Daoy (cell line): ENCODE measurements around the gene NBPF1. TPM values are rescaled to one million over a fixed set of nuclear protein-coding genes. Genes with fewer than 3 reads are reported as not detected.
"Not testable (repeated sequence)": the region's sequence is repeated elsewhere in the genome, so short reads cannot be mapped to it uniquely, and the experiment has no call there.

ENCODE experiments used
- DNase-seq: peaks from one replicate; pipeline ENCODE4 v3.0.0-alpha.2; 2015; ENCODE audit warnings: low read depth
- total RNA-seq: library from RNA; depleted of rRNA; stranded (reverse); fragments of >200 nt; shearing (Covaris generic); gene quantifications from 2 replicates; pipeline ENCODE4 v1.2.3, GENCODE V29; 2014

NBPF1 gene
- total RNA-seq, 1 experiment from 2014 or later = 41.5 TPM

- DNase-seq = not testable (repeated sequence)
These were observed 60.1 kb downstream of the NBPF1 start for GRCh38 chr1:16553244-16553643.

GRCh38 chr1:16550212-16550918 is 63.0 kb downstream of the NBPF1 start:
- DNase-seq = not testable (repeated sequence)

- DNase-seq = not testable (repeated sequence)
These were observed 63.8 kb downstream of the NBPF1 start for GRCh38 chr1:16549545-16549944.

GRCh38 chr1:16547502-16548241 is 65.7 kb downstream of the NBPF1 start:
- DNase-seq = not testable (repeated sequence)

GRCh38 chr1:16545682-16546095 is 67.7 kb downstream of the NBPF1 start:
- DNase-seq = peak; percentile 80

GRCh38 chr1:16540421-16540893 is 72.9 kb downstream of the NBPF1 start:
- DNase-seq = not testable (repeated sequence)

GRCh38 chr1:16537528-16537927 is 75.8 kb downstream of the NBPF1 start:
- DNase-seq = not testable (repeated sequence)

- DNase-seq = not testable (repeated sequence)
These were observed 76.6 kb downstream of the NBPF1 start for GRCh38 chr1:16536796-16537195.

GRCh38 chr1:16535898-16536297 is 77.5 kb downstream of the NBPF1 start:
- not testable (repeated sequence) for DNase-seq

- DNase-seq = not testable (repeated sequence)
These were observed 77.9 kb downstream of the NBPF1 start for GRCh38 chr1:16535487-16535886.

GRCh38 chr1:16534829-16535456 is 78.4 kb downstream of the NBPF1 start:
- peak; percentile 97 for DNase-seq

GRCh38 chr1:16534239-16534828 is 79.0 kb downstream of the NBPF1 start:
- DNase-seq = peak; percentile 60

- not testable (repeated sequence) for DNase-seq
These were observed 81.0 kb downstream of the NBPF1 start for GRCh38 chr1:16532235-16532991.

- DNase-seq = not testable (repeated sequence)
These were observed 85.0 kb downstream of the NBPF1 start for GRCh38 chr1:16528338-16528737.

- DNase-seq = not testable (repeated sequence)
These were observed 87.6 kb downstream of the NBPF1 start for GRCh38 chr1:16525769-16526168.

GRCh38 chr1:16521679-16522078 is 91.7 kb downstream of the NBPF1 start:
- DNase-seq = not testable (repeated sequence)

GRCh38 chr1:16521288-16521583 is 92.1 kb downstream of the NBPF1 start:
- DNase-seq = no peak

GRCh38 chr1:16520435-16521287 is 92.7 kb downstream of the NBPF1 start:
- DNase-seq = not testable (repeated sequence)

GRCh38 chr1:16519255-16519951 is 94.0 kb downstream of the NBPF1 start:
- not testable (repeated sequence) for DNase-seq

GRCh38 chr1:16518913-16519254 is 94.5 kb downstream of the NBPF1 start:
- DNase-seq = not testable (repeated sequence)
